Colonic mucosa (tissue), 4 donors: ENCODE measurements around the gene GPR45. TPM values are rescaled to one million over a fixed set of nuclear protein-coding genes. Genes with fewer than 3 reads are reported as not detected.

Source experiments
- DNase-seq: peaks from one replicate; pipeline ENCODE4 v3.0.0-alpha.2; 2020
- H3K27ac ChIP-seq: fragments of 200-600 bp; one replicate; pipeline ENCODE4 v1.8.0; 2021
- H3K27me3 ChIP-seq: fragments of 200-600 bp; one replicate; pipeline ENCODE4 v1.8.0; 2021
- H3K36me3 ChIP-seq: fragments of 200-600 bp; one replicate; pipeline ENCODE4 v1.8.0; 2021
- H3K4me1 ChIP-seq: fragments of 200-600 bp; one replicate; pipeline ENCODE4 v1.8.0; 2021; ENCODE audit warnings: mild to moderate bottlenecking
- H3K4me3 ChIP-seq: fragments of 200-600 bp; one replicate; pipeline ENCODE4 v1.8.0; 2021
- H3K9ac ChIP-seq, 2 donors: one replicate each; pipeline ENCODE4 v1.7.0; 2013; ENCODE audit warnings: control low read depth in 2 of 2, low read depth in 2 of 2, low read length in 2 of 2
- H3K9me3 ChIP-seq: fragments of 200-600 bp; one replicate; pipeline ENCODE4 v1.8.0; 2021
- intact Hi-C: fragments of 100-400 bp; cut with DNase I; formaldehyde crosslinking; loops from one replicate; pipeline ENCODE4 v1.14.1; 2022
- total RNA-seq, 2 donors: library from RNA; stranded (reverse); fragmentation: NEBNext Ultra II Directional in 1 of 2; extraction: Animal tissue kit (Norgen Biotek cat#: 25700) in 1 of 2; gene quantifications; one replicate each; pipeline ENCODE4 v1.2.1, GENCODE V29; 2021
- TF ChIP-seq, protein P1 (sequence below): fragments of 200-600 bp; IDR thresholded peaks from one replicate; pipeline ENCODE4 v1.8.0; 2022; ENCODE audit warnings: antibody characterized with exemption, mild to moderate bottlenecking
- donor health status: healthy.
- donor health status: DM: no; HTN: no; CAD: no.
- donor health status: DM: no; HTN: no; CAD: no.

The GPR45 gene
- total RNA-seq, 2 donors from 2014 or later, result not detected

DNA sequence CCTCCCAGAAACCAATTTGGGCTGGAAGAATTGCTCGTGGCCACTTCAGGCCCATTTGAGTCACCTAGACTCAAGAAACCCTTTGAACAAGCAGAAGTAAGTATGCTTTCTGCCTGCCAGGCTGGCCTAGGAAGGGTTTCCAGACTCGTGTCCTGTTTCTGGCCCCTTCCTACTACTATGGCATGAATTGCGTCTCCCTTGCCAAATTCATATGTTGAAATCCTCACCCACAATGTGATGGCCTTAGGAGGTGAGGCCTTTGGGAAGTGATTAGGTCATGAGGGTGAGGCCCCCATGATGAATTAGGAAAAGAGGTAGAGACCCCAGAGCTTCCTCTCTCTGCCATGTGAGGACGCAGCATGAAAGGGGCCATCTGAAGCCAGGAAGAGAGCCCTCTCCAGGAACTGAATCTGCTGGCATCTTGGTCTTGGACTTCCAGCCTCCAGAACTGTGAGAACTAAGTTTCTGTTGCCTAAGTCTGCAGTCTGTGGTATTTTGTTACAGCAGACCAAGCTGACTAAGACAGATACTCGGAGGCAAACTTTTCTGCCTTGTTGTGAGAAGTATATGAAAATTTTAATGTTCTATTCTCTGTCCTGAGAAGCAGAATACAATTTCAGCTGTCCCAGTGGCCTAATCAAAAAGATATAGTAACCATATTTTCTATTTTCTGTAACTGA is 13.1 kb downstream of the GPR45 start:
- DNase-seq, result no peak
- TF ChIP-seq, protein P1, sequence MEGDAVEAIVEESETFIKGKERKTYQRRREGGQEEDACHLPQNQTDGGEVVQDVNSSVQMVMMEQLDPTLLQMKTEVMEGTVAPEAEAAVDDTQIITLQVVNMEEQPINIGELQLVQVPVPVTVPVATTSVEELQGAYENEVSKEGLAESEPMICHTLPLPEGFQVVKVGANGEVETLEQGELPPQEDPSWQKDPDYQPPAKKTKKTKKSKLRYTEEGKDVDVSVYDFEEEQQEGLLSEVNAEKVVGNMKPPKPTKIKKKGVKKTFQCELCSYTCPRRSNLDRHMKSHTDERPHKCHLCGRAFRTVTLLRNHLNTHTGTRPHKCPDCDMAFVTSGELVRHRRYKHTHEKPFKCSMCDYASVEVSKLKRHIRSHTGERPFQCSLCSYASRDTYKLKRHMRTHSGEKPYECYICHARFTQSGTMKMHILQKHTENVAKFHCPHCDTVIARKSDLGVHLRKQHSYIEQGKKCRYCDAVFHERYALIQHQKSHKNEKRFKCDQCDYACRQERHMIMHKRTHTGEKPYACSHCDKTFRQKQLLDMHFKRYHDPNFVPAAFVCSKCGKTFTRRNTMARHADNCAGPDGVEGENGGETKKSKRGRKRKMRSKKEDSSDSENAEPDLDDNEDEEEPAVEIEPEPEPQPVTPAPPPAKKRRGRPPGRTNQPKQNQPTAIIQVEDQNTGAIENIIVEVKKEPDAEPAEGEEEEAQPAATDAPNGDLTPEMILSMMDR, result no peak

DNA sequence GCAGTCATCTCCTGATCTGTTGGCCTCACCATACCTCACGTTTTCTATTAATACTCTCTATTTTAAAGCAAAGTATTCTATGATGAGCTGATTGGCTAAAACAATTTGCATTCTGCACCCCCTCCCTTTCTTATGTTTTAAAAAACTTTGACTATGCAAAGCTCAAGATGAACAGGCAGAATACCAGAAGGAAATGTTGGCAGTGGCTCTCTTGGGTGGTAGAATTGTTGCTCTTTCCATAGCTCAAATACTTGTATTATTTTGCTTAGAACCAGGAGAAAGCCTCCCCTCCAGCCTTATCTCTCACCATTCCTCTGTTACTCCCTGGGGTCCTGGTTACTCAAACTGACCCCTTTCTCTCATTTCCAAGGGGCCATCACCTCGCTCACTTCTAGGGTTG is 14.4 kb downstream of the GPR45 start:
- Histone ChIP-seq H3K36me3 (no peaks in the 10 kb centered on the region), H3K9ac (no peak overlapping the region), H3K9me3 (no peaks in the 10 kb centered on the region), H3K27ac (no peak overlapping the region), H3K4me1 (no peaks in the 10 kb centered on the region), H3K4me3 (no peak overlapping the region), H3K27me3 (no peaks in the 10 kb centered on the region)
- TF ChIP-seq, protein P1, result no peak
- intact Hi-C loops, result no loop called here
- DNase-seq, result no peak

More for the DNA sequence above, 13.1 kb downstream of the GPR45 start:
- Histone ChIP-seq H3K4me3 (no peak overlapping the region), H3K27ac (no peak overlapping the region), H3K9me3 (no peaks in the 10 kb centered on the region), H3K36me3 (no peaks in the 10 kb centered on the region), H3K4me1 (no peaks in the 10 kb centered on the region), H3K27me3 (no peaks in the 10 kb centered on the region), H3K9ac (no peak overlapping the region)
- intact Hi-C loops, result no loop called here

DNA sequence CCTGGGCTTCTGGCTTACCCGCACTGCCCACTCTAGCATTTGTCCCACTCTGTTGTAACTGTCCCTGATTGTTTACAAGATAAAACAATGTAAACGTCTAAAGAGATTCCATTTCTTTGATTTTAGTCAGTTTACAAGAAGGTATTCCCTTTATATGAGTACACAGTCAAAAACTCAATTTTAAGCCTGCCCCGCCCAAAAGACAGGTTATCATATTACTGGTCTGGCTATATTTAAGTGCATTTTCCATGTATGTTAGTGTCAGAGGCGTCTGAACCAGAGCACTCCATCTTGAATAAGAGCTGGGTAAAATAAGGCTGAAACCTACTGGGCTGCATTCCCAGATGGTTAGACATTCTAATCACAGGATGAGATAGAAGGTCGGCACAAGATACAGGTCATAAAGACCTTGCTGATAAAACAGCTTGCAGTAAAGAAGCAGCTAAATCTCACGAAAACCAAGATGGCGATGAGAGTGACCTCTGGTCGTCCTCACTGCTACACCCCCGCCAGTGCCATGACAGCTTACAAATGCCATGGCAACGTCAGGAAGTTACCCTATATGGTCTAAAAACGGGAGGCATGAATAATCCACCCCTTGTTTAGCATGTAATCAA is 15.0 kb downstream of the GPR45 start:
- Histone ChIP-seq H3K9ac (no peak overlapping the region), H3K27ac (no peak overlapping the region), H3K36me3 (no peaks in the 10 kb centered on the region), H3K9me3 (no peaks in the 10 kb centered on the region), H3K27me3 (no peaks in the 10 kb centered on the region), H3K4me1 (no peaks in the 10 kb centered on the region), H3K4me3 (no peak overlapping the region)
- TF ChIP-seq, protein P1, result no peak
- intact Hi-C loops, result no loop called here
- no peak for DNase-seq

DNA sequence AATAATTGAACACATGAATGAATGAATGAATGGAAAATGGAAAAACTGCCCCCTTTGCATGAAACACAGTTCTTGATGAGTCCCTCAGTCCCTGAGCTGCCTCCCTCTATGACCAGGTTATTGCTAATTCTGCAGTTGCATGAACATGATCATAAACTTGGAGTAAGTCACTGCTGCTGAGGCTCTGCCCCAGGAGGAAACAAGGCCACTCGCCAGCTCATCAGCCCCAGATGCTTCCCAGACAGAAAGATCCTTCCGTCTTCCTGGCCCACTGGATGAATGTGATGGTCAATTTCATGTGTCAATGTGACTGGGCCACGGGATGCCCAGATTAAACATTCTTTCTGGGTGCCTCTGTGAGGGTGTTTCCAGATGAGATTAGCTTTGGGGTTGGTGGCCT is 16.4 kb downstream of the GPR45 start:
- H3K4me1 ChIP-seq, result no peaks in the 10 kb centered on the region
- no peaks in the 10 kb centered on the region for H3K27me3 ChIP-seq
- no peak overlapping the region for H3K27ac ChIP-seq
- H3K9me3 ChIP-seq, result no peaks in the 10 kb centered on the region
- DNase-seq, result no peak
- TF ChIP-seq, protein P1, result no peak
- intact Hi-C loops, result no loop called here
- no peaks in the 10 kb centered on the region for H3K36me3 ChIP-seq
- no peak overlapping the region for H3K4me3 ChIP-seq
- no peak overlapping the region for H3K9ac ChIP-seq

DNA sequence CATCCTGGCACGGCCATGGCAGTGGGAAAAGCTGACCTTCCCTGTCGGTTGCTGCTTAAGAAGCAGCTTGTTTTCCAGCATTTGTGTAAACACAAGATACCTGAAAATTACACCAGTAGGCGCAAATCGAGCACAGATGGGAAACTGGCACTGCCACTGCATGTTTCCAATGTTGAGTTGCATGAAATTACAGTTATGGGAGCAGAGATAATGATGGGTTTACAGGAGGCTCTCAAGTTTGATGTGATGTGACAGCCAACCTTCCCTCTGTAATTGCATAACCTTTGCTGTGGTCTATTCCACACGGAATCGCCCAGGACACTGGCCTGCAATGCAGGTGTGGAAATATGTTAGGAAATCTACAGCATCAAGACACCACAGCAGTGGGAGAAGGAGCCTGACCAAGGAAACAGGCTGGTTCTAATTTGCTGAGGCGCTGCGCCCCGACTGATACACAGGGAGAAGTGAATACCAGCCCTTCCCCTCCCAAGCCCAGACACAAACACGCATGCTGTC is 17.4 kb downstream of the GPR45 start:
- Histone ChIP-seq H3K4me1 (no peaks in the 10 kb centered on the region), H3K27ac (no peak overlapping the region), H3K36me3 (no peaks in the 10 kb centered on the region), H3K9ac (no peak overlapping the region), H3K9me3 (no peaks in the 10 kb centered on the region), H3K4me3 (no peak overlapping the region), H3K27me3 (no peaks in the 10 kb centered on the region)
- no peak for DNase-seq
- TF ChIP-seq, protein P1, result no peak
- intact Hi-C loops, result no loop called here
